Mucosa of descending colon (tissue), 3 donors: ENCODE measurements around the gene RBBP8NL. TPM values are rescaled to one million over a fixed set of nuclear protein-coding genes. Genes with fewer than 3 reads are reported as not detected.

Experiments
- ATAC-seq: fragments of 200-7000 bp; cut with Tn5 transposase; one replicate; pipeline ENCODE4 v1.9.1; 2020; ENCODE audit warnings: mild to moderate bottlenecking, moderate library complexity
- DNase-seq, 3 donors: peaks; one replicate each; pipeline ENCODE4 v3.0.0-alpha.2; 2020
- H3K36me3 ChIP-seq: fragments of 200-600 bp; one replicate; pipeline ENCODE4 v1.8.0; 2021; ENCODE audit warnings: low read depth, mild to moderate bottlenecking
- H3K4me1 ChIP-seq: fragments of 200-600 bp; one replicate; pipeline ENCODE4 v1.8.0; 2021; ENCODE audit warnings: low read depth, mild to moderate bottlenecking
- H3K4me3 ChIP-seq: fragments of 200-600 bp; one replicate; pipeline ENCODE4 v1.8.0; 2021; ENCODE audit warnings: mild to moderate bottlenecking
- H3K9me3 ChIP-seq: fragments of 200-600 bp; one replicate; pipeline ENCODE4 v1.8.0; 2021; ENCODE audit warnings: mild to moderate bottlenecking
- CTCF ChIP-seq: fragments of 200-600 bp; IDR thresholded peaks from one replicate; pipeline ENCODE4 v1.8.0; 2022; ENCODE audit warnings: antibody characterized with exemption, mild to moderate bottlenecking
- intact Hi-C, 2 donors: fragments of 100-400 bp; cut with DNase I in 1 of 2; cut with micrococcal nuclease in 1 of 2; formaldehyde crosslinking; loops; one replicate each; pipeline versions ENCODE4 v1.11.0 to v1.11.1; 2022; cut with DNase I, micrococcal nuclease
- total RNA-seq, 3 donors: library from RNA; stranded (reverse); fragmentation: NEBNext Ultra II Directional in 2 of 3; extraction: Animal tissue kit (Norgen Biotek cat#: 25700) in 2 of 3; gene quantifications; one replicate each; pipeline versions ENCODE4 v1.2.1 to v1.2.4, GENCODE V29; 2021 to 2023
- donor health status: DM: no; HTN: no; CAD: no; lungs with moderate emphysema.
- donor health status: DM: no; HTN: no; CAD: no.
- donor health status: DM: no; HTN: yes; CAD: no.

Gene RBBP8NL
- total RNA-seq, 3 donors from 2014 or later, result 2.3 to 7.0 (median 5.1) TPM

- no peaks in the 10 kb centered on the region for H3K9me3 ChIP-seq
- ATAC-seq (no peak), DNase-seq (no peak)
- no peaks in the 10 kb centered on the region for H3K36me3 ChIP-seq
- H3K4me1 ChIP-seq, result peaks cover 22% of the 10 kb centered on the region
- TF ChIP-seq CTCF, result no peak
- H3K4me3 ChIP-seq, result no peak overlapping the region
- intact Hi-C loops, result loop anchor here (5.0 kb wide), 1 partner anchor 87 kb away; the partner anchor contains the start of gene ADRM1 (in 2 of the 2)
Measured at GRCh38 chr20:62388839-62389600, 38.3 kb downstream of the RBBP8NL start.

DNA sequence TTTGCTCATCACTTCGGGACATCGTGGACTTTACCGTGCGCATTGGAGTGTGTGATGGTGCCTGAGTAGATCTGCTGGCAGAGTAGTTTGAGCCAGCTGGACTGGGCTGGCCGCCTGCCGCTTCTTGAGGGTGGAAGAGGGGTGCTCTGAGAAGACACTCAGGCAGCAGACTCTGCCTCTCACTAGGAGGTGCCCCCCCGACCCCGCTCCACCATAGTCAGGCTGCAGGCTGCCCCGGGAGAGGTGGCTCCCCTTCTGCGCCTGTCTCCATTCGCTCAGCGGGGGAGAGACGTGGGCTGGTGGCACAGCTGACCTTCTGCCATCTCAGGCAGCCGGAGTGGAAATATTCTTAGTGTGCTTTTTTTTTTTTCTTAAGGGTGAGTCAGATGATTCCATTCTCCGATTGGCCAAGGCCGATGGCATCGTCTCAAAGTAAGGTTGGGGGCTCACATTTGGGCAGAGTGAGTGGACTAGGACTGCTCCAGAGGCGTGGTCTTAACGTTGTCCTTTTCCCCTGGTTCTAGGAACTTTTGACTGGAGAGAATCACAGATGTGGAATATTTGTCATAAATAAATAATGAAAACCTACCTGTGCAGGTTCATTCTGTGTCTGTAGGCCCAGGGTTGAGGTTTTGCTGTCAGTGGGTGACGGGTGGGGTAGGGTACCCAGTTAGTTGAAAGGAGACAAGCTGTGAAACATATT is 39.3 kb downstream of the RBBP8NL start:
- no peak for TF ChIP-seq CTCF
- Histone ChIP-seq H3K4me1 (peaks cover 22% of the 10 kb centered on the region), H3K36me3 (no peaks in the 10 kb centered on the region), H3K9me3 (no peaks in the 10 kb centered on the region), H3K4me3 (no peak overlapping the region)
- intact Hi-C loops, result loop anchor here (5.0 kb wide), 1 partner anchor 86 kb away; the partner anchor contains the start of gene ADRM1 (in 2 of the 2)
- DNase-seq (peak in 1 of 3 donors; percentile 38), ATAC-seq (no peak)

DNA sequence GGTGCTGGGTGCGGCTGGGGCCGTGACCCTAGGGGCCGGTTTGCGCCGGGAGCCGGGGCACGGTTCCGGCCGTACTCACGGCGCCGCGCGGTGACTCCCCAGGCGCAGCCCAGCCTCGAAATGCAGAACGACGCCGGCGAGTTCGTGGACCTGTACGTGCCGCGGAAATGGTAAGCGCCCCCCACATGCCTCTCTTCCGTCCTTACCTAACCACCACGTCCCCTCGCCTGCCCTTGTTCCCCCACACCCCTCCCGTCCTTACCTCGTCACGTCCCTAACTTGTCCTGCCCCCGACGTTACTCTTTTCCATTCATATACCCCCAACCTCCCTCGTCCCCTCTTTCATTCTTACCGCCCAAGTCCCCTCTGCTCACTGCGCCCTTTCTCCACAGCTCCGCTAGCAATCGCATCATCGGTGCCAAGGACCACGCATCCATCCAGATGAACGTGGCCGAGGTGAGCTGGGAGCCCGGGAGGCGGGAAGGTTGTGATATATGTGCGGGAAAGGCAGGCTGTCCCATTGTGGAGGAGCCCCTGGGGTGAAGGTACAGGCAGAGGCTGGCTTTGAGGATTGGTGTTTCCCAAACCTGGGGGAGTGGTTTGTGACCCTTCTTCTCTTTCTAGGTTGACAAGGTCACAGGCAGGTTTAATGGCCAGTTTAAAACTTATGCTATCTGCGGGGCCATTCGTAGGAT is 40.0 kb downstream of the RBBP8NL start:
- no peak for TF ChIP-seq CTCF
- ATAC-seq (no peak), DNase-seq (peak in 1 of 3 donors; percentile 32)
- Histone ChIP-seq H3K9me3 (no peaks in the 10 kb centered on the region), H3K4me1 (peaks cover 25% of the 10 kb centered on the region), H3K36me3 (no peaks in the 10 kb centered on the region), H3K4me3 (peak overlapping the region; percentile 98)
- intact Hi-C loops, result loop anchor here (5.0 kb wide), 1 partner anchor 85 kb away; the partner anchor contains the start of gene ADRM1 (in 2 of the 2)

DNA sequence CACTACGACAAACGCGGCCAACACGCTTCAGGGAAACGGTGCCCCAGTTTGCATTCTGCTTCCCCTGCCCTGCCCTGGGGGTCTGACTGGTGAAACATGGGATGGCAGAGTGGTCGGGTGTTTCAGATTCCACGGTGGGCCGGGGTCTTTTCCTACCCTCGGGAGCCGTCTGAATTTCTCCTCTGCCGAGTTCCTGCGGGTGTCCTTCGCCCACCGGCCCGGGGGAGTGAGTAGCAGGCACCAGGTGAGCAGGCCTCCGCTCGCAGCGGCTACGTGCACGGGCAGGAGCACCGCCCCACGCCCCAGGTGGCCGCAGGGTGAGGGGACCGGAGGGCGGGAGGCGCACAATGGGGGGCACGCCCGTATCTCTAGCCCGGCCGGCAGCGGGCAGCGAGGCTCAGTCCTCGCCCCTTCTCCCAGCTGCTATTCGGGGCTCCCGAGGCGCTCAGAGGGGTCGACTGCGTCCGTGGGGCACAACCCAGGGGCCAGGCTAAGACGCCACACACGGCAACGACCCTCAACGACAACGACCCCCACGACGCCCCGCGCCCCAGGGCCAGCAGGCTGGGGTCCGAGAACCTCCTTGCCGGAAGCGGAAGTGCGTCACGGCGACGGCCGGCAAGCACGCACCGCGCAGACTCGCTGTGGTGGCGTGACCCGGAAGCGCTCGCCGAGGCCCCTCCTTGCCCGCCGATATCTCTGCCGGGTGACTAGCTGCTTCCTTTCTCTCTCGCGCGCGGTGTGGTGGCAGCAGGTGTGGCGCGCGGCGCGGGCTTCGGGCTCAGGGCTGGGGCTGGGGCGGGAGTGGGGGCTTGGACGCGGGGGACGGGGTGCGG is 40.7 kb downstream of the RBBP8NL start, which contains the start of gene RPS21:
Gene RPS21, plus strand, starts transcription at position 721 of the 836 bp plus-strand sequence. CDS start 236 bp downstream, outside the sequence.
- peak; percentile 95 for ATAC-seq

More for the DNA sequence above, 40.7 kb downstream of the RBBP8NL start, which contains the start of gene RPS21:
- intact Hi-C loops, result loop anchor here (5.0 kb wide), 1 partner anchor 84 kb away; the partner anchor contains the start of gene ADRM1 (in 2 of the 2)
- Histone ChIP-seq H3K4me1 (peaks cover 26% of the 10 kb centered on the region), H3K36me3 (no peaks in the 10 kb centered on the region), H3K9me3 (no peaks in the 10 kb centered on the region), H3K4me3 (peak within 1 kb of the TSS; percentile 98)
- TF ChIP-seq CTCF, result no peak
- peak; percentile 94 to 97 (median 96) for DNase-seq
